Activated naive CD4-positive, alpha-beta T cell treated with Interleukin-2 at 50 U/mL for 16 hours (primary cell): Measurements from ENCODE around the gene CHML.

Experiments
- DNase-seq: peaks from one replicate; pipeline ENCODE4 v3.0.0-alpha.2; 2020

The CHML gene

GRCh38 chr1:241644259-241644658 is 4.1 kb upstream of the CHML start:
- DNase-seq, result no peak

- no peak for DNase-seq
Observed at GRCh38 chr1:241642593-241642944, 2.4 kb upstream of the CHML start.

- DNase-seq, result no peak
Observed at GRCh38 chr1:241641773-241642592, 1.8 kb upstream of the CHML start.

- DNase-seq, result no peak
Observed at GRCh38 chr1:241640867-241641622, 876 bp upstream of the CHML start.

GRCh38 chr1:241639623-241640148 is 483 bp downstream of the CHML start:
- DNase-seq, result no peak

- no peak for DNase-seq
Observed at GRCh38 chr1:241638909-241639622, 1.1 kb downstream of the CHML start.

GRCh38 chr1:241638099-241638682 is 2.0 kb downstream of the CHML start:
- DNase-seq, result no peak

GRCh38 chr1:241637604-241638003 is 2.6 kb downstream of the CHML start:
- DNase-seq, result no peak

GRCh38 chr1:241637046-241637590 is 3.1 kb downstream of the CHML start:
- DNase-seq, result no peak

- DNase-seq, result no peak
Observed at GRCh38 chr1:241636291-241636690, 3.9 kb downstream of the CHML start.

- DNase-seq, result no peak
Observed at GRCh38 chr1:241635556-241636152, 4.5 kb downstream of the CHML start.

GRCh38 chr1:241632987-241633386 is 7.2 kb downstream of the CHML start:
- DNase-seq, result no peak

GRCh38 chr1:241631674-241632073 is 8.5 kb downstream of the CHML start:
- no peak for DNase-seq

- no peak for DNase-seq
Observed at GRCh38 chr1:241630899-241631298, 9.3 kb downstream of the CHML start.

- DNase-seq, result no peak
Observed at GRCh38 chr1:241630476-241630875, 9.7 kb downstream of the CHML start.

- DNase-seq, result no peak
Observed at GRCh38 chr1:241630005-241630404, 10.2 kb downstream of the CHML start.

GRCh38 chr1:241627453-241628259 is 12.5 kb downstream of the CHML start:
- DNase-seq, result peak; percentile 14

GRCh38 chr1:241624935-241625334 is 15.2 kb downstream of the CHML start:
- DNase-seq, result no peak

GRCh38 chr1:241622669-241623068 is 17.5 kb downstream of the CHML start:
- DNase-seq, result no peak

- DNase-seq, result no peak
Observed at GRCh38 chr1:241617426-241617825, 22.7 kb downstream of the CHML start.
